HG03159 (cell line): ENCODE data around the gene PTPRN2.

Source experiments
- ATAC-seq: cut with Tn5 transposase; IDR thresholded peaks from one replicate; pipeline ENCODE4 v1.9.1; 2021; ENCODE audit warnings: mild to moderate bottlenecking, moderate library complexity; ENCODE audit not compliant: unreplicated experiment

Gene PTPRN2

DNA sequence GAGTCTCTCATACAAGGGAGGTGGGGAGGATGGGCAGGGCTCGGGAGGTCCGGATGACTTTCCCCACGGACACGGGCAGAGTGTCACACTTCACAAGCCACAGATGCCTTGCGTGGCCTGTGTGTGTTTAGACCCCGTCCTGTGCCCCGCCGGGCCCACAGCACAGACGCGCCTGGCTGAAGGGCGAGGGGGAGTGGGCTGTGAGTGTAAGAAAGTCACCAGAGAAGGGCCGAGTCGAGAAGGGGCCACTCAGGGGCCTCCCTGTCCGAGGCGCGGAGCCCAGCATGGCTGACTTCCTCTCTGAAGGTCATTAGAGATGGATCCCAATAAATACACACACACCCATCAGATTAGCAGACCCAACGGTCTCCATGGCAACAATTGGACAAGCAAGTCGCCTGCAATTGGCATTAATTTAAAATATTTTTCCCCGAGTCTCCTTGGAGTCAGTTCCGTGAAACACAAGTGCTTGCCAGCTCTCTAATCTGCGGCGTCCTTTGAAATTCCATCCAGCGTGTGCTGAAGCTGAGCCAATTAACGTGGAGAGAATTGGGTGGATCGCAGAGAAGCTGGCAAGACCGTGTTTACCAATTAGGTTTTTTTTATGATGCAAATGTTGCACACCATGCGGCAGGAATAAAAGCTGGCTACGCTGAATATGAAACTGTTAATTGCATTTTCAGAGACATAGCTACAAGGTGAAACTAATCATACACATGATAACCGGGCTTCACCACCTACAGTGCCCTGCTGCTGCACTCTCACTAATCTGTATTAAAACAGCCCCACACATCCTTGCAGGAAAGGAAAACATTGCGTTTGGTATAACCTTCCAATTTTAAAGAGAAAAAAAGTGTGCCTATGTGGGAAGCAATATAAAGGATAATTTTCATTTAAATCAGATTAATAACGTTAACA lies 571.2 kb downstream of the PTPRN2 start:
- ATAC-seq = no peak

DNA sequence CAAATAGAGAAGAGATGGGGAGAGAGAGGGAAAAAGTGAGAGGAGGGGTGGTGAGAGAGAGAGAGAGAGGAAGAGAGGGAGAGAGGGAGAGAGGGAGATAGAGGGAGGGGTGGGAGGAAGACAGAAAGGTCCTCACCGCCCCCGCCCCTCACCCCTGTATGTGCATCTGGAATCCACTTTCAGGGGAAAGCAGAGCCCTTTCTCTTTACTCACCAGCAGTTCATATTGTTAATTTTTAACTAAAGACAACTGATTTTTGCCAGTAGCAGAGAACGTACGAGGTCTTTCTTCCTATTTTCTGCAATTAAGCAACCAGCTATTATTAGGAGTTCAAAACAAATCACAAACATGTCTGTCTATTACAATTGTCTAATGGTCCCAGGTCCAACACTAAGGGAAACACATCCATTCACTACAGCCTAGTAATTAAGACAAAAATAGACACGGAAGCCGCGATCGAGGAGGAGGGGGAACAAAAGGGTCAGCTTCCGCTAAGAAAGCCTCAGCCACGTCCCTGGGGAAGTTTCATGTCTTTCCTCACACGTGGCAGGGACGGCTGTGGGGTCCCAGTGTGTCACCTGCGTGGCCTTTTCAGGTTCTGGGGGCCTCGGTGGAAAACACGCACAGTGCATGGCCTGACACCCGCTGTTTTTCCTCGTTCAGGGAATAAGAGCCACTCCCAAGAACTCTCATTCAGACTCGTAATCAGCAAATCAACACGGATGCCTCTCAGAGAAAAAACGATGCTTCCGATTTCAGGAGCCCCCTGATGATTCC lies 572.0 kb downstream of the PTPRN2 start:
- no peak for ATAC-seq

DNA sequence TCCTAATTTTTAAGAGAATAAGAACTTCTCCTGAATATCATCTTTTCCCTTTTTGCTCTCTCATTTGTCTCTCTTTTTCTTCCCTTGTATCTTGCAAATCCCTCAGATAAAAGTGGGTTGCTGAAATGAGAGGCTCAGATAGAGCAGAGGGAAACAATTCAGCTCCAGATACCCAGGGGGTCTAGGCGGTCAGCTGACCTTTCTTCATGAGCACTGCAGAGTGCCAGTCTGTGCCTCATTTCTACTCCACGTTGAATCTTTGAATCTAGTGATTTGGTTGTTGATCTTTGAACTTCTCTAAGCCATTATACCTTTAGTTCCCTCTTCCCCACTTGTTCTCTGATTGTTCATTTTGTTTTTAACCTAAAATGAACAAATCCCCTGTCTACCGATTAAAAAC lies 572.6 kb downstream of the PTPRN2 start:
- ATAC-seq = no peak

GRCh38 chr7:158013085-158013668 lies 574.4 kb downstream of the PTPRN2 start:
- no peak for ATAC-seq

GRCh38 chr7:158011941-158012340 lies 575.7 kb downstream of the PTPRN2 start:
- ATAC-seq = no peak

DNA sequence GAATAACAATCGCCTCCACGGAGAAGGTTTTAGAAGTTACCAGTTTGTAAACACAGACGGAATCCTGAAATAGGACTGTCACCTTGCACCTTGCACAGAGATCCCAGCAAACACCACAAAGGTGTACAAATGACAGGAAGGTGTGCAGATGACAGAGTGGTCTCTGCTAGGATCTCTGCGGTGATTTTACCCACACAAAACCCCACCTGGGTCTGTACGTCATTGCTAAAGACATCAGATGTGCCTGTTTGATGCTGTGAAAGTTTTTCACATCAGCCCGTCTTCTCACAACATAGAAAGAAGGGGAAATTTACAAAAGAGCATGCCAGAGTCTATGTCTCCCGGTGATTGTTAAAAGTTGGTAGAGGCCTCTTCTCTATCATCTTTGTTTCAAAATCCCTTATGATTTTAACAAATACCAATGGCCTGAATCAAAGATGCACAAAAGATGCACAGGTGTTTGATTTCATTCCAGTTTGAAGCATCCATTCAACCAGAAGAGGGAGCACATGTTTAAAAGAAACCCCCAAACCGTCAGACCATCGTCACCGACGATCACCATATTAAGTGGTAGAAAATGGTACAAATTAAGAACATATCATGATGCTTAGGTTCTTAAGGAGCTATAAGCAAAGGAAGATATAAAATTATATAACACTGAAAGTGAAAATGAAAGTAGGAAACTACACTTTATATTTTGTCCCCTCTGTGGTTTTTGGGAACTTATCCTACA lies 576.5 kb downstream of the PTPRN2 start:
- ATAC-seq = no peak

DNA sequence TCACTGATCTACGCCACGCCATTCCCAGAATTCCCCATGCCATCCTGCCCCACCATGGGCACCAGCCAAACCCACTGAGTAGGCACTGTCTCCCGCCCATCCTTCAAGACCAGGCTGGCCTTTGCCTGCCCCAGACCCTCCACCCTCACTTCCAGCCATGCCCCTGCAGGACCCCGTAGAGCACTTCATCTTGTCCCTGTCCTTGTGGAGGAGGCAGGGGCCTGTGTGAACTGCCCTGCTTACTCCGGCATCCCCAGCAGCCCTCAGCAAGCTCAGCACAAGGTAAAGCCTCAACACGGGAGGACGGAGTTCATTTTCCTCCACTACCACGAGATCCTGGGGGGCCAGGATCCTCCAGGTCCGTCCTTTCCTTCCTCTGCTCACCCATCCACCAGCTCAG lies 577.7 kb downstream of the PTPRN2 start:
- ATAC-seq = no peak

GRCh38 chr7:158008267-158008666 lies 579.4 kb downstream of the PTPRN2 start:
- ATAC-seq = no peak

GRCh38 chr7:158007697-158008257 lies 579.8 kb downstream of the PTPRN2 start:
- no peak for ATAC-seq

- no peak for ATAC-seq
Measured at GRCh38 chr7:158006841-158007696, 580.6 kb downstream of the PTPRN2 start.

GRCh38 chr7:158005531-158005930 lies 582.1 kb downstream of the PTPRN2 start:
- no peak for ATAC-seq

- ATAC-seq = no peak
Measured at GRCh38 chr7:158004123-158004490, 583.5 kb downstream of the PTPRN2 start.

GRCh38 chr7:158003441-158004122 lies 584.0 kb downstream of the PTPRN2 start:
- no peak for ATAC-seq

GRCh38 chr7:158002486-158003080 lies 585.0 kb downstream of the PTPRN2 start:
- ATAC-seq = no peak

DNA sequence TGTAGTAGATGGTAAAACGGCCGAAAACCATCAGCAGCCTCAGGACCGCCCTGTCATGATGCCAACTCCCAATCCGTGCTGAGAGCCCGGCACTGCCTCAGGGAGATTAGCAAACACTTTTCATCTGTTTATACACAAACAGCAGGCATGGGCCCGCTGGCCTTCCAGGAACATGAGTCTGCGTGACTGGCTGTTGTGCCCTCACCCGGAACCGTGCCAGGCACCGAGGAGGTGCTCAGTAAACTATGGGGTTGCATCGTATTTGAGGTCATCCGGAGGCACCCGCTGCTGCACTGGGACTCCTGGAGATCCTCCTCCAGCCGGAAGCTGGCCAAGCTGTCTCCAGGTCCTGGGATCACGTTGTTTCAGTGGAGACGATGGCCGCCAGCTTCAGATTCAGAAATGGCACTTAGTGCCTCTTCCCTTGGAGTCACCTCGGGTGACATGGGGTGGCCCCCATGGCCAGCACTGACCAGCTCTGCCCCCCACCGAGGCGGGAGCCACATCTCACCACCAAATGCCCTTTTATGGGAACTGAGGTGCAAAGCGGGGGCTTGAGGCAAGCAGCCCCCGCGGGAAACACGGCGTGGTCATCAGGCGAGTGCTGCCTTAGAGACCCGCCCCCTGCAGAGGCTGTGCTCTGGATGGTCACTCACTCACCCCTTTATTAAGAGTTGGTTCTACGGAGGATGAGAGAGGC lies 585.9 kb downstream of the PTPRN2 start:
- ATAC-seq = no peak

DNA sequence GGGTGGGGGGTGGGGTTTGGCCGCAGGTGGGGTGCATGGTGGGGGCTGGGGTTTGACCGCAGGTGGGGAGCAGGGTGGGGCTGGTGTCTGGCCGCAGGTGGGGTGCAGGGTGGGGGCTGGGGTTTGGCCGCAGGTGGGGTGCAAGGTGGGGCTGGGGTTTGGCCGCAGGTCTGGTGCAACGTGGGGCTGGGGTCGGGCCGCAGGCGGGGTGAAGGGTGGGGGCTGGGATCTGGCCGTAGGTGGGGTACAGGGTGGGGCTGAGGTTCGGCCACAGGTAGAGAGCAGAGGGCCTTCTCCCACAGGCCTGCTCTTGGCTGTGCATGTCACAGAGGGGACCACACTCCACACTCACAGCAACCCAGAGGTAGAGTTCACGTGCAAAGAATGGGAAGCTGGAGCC lies 586.6 kb downstream of the PTPRN2 start:
- ATAC-seq = no peak

DNA sequence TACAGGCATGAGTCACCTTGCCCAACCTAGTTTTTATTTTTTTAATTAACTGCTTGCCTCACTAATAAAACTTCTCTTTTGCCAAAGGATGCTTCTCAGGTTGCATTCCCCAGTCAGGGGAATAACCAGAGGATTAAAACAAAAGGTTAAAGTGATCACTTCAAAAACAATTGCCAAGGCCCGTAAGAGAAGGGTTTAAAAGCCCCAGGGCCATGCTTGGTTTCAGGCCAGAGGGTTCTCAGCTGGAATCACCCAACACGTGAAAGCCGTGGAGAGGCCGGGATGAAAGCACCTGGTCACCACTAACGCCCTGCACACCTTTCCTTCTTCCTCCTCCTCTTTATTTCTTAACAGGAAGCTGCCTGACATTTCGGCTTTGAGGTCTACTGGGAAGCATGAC lies 587.5 kb downstream of the PTPRN2 start:
- ATAC-seq = no peak

DNA sequence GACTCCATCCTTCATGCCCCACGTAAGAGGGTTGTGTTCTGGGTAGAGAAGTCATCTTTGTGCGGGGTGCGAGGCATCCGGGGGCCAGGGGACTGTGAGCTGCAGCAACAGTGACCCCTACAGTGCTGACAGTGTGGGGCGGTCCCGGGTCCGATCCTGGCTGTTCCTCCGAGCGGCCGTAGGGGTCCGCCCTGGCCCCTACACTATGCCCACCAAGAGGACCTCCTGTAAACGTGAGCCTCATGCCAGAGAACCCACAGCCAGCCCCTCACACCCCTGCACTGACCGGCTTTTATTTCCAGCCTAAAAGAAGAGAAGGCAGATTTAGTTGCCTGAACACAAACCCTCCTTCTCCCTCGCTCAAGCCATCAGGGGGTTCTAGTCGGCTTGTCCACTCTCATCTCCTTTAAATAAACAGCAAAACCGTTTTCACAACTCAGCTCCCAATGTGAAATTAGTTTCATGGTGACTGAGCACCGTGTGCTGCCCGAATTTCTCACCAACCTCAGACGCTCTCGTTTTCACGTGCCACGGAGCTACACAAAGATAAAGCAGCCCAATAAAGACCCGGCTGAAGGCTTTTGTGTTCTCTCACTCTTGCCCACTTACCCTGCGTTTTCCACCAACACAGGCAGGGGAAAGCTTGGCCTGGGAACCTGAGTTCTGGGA lies 588.6 kb downstream of the PTPRN2 start:
- no peak for ATAC-seq
